22Rv1 (cell line): ENCODE data around the gene ARL2.

Experiments used
- ZFX ChIP-seq: fragments of 450-650 bp; IDR thresholded peaks from 2 replicates; pipeline ENCODE4 v1.6.1; 2017; ENCODE audit warnings: antibody characterized with exemption, borderline replicate concordance
- TF ChIP-seq, protein P1 (sequence below): fragments of 450-650 bp; IDR thresholded peaks from 2 replicates; pipeline ENCODE4 v1.5.1; 2017; ENCODE audit warnings: mild to moderate bottlenecking

DNA sequence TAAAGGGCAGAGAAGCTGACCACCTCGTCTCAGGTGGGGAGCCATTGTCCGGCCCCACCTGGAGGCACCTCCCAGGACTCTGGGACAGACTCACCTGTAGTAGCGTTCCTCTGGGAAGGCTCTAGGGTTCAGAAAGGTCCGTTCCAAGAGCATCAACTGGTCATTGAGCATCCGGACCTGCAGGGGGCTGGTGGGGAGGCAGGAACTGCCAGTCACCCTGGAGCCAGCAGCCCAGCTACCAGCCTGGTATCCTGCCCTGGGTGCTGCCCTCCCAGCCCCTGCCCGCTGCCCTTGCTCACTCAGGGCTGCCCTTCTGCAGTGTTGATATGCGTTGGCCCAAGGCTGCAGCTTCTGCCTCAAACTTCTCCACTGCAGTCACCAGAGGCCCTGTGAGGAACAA lies 31.8 kb downstream of the ARL2 start:
- TF ChIP-seq, protein P1, sequence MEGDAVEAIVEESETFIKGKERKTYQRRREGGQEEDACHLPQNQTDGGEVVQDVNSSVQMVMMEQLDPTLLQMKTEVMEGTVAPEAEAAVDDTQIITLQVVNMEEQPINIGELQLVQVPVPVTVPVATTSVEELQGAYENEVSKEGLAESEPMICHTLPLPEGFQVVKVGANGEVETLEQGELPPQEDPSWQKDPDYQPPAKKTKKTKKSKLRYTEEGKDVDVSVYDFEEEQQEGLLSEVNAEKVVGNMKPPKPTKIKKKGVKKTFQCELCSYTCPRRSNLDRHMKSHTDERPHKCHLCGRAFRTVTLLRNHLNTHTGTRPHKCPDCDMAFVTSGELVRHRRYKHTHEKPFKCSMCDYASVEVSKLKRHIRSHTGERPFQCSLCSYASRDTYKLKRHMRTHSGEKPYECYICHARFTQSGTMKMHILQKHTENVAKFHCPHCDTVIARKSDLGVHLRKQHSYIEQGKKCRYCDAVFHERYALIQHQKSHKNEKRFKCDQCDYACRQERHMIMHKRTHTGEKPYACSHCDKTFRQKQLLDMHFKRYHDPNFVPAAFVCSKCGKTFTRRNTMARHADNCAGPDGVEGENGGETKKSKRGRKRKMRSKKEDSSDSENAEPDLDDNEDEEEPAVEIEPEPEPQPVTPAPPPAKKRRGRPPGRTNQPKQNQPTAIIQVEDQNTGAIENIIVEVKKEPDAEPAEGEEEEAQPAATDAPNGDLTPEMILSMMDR: no peak
- TF ChIP-seq ZFX: no peak
